HG03432 (cell line): ENCODE measurements around the gene PLEKHH2.

Experiments
- ATAC-seq: cut with Tn5 transposase; IDR thresholded peaks from one replicate; pipeline ENCODE4 v1.9.1; 2021; ENCODE audit warnings: mild to moderate bottlenecking, moderate library complexity; ENCODE audit not compliant: unreplicated experiment

The PLEKHH2 gene

DNA sequence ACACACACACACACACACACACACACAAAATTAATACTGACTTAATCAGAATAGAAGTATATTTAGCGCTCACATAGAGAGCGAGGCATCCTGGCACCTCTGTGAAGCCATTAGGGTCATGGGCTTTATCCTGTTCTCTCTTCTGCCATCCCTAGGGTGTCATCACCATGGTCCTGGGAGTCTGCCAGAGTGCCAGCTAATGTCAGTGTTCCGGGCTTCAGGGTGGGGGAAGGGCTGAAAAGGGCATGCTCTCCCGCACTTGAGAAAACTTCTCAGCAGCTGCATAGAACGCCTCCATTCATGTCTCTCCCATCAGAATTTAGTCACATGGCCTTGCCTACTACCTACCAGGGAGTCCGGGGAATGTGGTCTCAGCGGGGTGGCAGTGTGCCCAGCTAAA, 117.1 kb downstream of the PLEKHH2 start:
- ATAC-seq, result no peak

DNA sequence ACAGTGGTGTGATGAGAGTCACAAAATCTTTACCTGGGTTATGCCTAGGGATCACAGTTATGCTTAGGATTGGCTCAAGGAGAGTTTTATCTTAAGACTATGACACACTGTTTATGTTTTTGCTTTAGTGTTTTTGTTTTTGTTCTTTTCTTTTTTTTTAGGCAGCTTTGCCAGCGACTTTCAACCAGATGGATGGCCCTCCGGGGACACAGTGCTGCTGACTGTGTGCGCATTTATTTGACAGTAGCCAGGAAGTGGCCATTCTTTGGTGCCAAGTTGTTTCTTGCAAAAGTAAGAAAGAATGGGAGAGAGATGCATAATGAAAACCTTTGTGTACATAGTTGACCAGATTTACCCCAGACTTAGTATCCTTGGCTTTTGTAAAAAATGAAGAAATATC, 121.7 kb downstream of the PLEKHH2 start:
- no peak for ATAC-seq

DNA sequence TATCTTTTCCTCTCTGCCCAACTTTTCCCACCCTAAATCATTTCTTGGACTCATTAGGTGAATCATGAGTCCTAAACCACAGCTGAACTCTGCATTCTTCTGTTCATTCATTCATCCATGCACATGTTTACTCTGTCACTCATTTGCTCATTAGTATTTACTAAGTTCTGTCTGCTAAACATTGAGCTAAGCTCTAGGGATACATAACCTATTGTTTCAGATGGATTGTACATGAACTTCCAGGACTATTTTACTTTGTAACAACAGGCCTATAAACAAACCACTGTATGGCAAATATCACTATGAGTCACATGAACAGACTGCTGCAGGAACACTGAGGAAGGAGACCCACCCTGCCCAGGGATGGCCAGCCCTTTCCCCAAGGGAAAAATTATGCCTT, 122.1 kb downstream of the PLEKHH2 start:
- ATAC-seq, result no peak

DNA sequence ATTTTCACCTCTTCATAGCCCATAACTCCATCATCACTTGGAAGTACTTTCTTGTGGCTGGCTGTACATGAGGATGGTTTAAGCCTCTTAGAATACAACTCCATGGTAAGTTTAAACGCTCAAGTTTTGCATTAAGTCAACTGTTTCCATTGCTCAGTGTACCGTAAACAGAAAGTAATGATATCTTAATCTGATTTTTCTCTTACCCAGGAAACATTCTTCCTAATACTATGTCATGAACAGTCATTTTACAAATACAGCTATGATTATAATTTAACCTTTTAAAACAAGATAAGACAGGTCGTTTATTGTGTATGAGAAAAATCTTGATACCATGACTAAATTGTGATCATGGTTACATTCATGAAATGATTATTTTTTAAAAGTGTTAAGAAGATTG, 125.2 kb downstream of the PLEKHH2 start:
- no peak for ATAC-seq

DNA sequence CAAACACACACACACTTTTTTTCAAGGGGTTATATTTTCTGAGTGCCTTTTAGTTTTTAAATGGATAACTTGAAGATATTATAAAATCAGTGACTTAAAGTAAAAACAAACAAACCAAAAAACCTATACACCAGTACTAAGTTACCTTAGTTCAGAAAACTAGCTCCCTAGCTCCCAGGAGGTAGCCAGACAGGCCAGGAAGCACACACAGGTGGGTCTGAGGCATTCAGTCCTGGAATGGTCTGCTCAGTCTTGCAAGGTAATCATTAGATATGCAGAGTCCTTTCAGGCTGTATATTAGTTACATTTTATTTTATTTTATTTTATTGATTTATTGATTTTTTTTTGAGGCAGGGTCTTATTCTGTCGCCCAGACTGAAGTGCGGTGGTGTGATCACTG, 126.0 kb downstream of the PLEKHH2 start:
- no peak for ATAC-seq

DNA sequence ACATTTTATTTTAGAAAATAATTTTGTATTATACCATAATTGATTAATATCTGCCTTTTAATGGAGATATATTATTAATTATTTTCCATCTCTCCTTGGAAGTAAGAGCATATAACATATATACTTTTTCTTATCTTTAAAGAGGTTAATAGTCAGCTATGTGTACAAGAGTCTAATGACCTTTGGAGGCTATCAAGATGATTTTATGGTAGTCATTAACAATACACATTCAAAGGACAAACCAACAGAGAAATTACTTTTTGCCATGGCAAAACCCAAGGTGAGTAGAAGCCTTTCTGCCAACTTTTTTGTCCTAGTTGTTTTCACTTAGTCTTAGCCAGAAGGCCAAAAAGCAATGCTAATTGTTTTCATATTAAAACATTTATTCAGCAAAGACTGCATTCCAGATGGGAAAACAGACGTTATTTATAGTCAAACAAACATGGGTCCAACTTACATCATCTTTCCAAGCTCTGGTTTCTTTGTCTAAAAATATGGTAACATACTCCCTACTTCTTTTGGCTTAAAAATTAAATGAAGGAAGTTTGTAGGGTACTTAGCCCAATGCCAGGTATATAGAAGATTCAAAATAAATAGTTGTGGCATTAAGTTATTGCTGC, 127.1 kb downstream of the PLEKHH2 start:
- no peak for ATAC-seq

DNA sequence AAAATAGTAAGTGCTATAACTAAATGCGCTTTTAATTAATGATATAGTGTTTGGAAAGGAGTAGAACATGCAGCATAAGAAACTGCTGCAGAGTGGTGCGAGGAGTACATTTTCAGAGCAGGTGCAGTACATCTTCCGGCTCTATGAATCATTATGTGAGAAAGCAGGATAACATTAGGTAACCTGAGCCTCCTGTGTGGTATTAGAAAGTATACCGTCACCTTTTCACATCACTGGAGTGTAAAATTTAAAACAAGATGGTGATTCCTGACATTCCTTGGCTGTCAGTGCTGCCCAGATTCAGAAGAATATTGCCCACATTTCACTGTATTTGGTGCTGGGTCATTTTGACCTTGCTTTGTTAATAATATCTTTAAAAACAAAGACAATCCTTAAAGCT, 128.9 kb downstream of the PLEKHH2 start:
- no peak for ATAC-seq

DNA sequence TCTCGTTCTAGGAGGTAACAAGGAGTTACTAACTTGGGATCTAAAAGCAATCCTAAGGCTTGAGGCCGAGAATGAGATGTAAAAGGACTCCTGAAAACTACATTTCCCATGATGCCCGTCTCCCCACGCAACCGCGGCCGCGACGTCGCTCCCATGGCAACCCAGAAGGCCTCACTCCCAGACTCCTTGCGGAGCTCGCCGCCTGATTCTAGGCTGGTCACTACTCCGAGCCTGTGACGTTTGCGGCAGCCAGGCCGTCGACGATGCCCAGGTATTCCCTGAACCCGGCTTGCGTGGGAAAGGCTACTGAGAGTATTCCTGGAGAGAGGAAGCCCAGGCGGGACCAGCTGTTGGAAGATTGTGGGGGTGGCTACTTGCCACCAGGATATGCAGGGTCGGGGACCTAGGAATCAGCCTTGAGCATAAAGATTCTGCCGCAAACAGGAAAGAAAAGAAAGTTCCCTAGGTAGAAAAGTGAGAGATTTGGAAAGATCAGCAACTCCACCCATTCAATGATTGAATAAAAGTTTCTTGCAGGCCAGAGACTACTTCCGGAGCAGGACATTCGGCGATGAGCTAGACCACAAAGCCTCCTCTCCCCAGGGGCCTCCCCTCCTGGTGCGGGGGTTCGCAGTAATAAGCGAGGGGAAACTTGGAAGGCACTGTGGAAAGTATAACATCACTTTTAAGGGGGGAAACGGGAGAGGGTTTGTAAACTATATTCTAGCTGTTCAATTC, 137.0 kb downstream of the PLEKHH2 start, which contains the start of gene DYNC2LI1:
Gene DYNC2LI1, plus strand, starts transcription at position 164 of the 738 bp plus-strand sequence. Its CDS starts 100 bp downstream, at position 264.
- peak; percentile 99 for ATAC-seq

DNA sequence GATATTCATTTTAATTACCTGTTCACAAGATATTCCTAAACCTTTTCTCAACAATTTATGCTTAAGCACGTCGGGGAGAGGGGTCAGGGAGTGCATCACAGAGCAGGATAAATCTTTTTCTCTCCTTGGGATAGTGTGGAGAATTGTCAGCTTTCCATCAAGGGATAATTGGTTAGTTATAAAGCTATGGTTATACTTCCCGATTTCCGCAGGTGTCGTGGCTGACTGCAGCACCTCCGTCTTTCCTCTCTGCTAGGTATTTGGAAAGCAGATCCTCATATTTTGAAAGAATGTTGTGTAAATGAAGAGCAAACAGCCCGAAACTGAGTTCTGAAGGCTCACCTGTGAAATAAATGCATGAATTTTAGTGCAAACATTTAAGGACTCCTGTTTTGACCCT, 137.6 kb downstream of the PLEKHH2 start:
- no peak for ATAC-seq

DNA sequence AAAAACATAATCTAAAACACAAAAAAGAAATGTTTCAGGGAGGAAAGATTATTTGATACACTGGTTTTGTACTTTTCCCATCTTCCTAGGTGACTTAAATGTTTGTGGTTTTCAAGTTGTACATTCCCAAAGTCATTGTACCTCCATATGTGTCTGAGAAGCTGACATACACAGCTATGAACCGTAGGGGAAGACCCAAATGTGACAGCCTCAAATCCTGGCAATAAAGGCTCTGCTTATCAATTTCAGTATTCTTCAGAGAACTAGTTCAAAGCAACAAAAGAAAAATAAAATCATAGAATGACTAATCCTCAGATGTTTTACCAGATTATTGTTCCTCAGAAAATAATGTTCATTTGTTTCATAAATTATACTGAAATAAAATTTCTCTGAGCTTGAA, 139.3 kb downstream of the PLEKHH2 start:
- no peak for ATAC-seq

DNA sequence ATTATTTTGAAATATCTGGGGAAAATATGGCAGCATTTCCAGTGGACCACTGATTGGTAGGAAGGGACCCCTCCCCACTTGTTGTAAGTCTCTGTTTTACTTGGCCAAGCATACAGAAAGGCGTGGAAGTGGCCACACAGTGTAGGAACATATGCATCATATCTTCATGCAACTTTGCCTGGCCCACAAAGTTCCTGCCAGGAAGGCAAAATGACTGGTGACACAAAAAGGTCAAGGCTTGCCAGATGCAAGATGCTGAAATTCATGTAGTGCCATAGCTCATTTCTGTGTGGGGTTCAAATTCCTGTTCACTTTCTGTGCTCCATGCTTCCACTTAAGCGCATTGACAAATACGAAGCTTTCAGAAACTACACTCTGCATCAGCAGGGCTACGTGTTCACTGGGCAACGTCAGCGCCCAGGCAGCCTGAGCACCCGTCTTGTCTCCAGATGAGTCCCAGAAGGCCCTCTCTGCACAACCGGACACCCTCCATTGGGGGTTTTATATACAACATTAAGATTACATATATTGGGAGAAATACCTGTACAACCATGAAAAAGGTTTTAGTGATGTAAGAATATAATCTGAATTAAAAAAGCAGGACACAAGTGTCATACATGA, 140.4 kb downstream of the PLEKHH2 start:
- ATAC-seq, result no peak

DNA sequence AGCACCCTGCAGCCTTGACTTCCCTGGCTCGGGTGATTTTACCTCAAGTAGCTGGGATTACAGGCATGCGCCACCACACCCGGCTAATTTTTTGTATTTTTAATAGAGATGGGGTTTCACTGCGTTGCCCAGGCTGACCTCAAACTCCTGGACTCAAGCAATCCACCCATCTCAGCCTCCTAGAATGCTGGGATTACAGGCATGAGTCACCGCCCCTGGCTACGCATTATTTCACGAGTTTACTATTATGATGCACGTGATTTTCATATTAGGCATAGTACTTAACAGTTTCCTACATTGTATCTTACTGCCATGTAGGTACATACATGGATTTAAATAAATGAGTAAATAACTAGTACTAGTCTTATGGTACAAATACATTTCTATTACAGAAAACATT, 141.2 kb downstream of the PLEKHH2 start:
- ATAC-seq, result no peak

DNA sequence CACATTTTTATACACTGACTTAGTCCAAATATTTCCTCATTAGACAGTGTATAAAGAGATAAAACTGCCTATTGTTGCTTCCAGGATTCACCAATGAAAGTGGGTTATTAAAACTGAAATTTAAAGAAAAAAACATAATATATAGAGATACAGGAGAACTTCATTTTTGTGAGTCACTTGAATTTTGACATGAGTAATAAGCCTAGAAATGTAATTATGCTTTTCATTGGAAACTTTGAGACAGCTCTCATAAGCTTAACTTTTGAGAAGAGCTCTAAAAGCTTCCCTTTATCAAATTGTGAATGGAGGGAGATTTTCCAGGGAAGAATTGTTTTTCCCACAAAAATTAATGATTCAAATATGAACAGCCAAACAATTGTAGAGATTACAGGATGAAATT, 150.8 kb downstream of the PLEKHH2 start:
- no peak for ATAC-seq

DNA sequence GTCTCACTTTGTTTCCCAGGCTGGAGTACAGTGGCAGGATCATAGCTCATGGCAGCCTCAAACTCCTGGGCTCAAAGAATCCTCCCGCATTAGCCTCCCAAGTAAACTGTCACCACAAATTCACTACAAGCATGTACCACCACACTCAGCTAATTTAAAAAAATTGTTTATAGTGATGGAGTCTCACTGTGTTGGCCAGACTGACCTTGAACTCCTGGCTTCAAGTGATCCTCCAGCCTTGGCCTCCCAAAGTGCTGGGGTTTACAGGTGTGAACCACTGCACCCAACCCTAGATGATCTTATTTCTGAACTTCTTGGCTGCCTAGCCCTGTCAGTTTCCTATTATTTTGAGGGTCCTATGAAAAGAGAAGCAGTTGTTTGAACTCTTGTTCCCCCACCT, 151.6 kb downstream of the PLEKHH2 start:
- no peak for ATAC-seq

DNA sequence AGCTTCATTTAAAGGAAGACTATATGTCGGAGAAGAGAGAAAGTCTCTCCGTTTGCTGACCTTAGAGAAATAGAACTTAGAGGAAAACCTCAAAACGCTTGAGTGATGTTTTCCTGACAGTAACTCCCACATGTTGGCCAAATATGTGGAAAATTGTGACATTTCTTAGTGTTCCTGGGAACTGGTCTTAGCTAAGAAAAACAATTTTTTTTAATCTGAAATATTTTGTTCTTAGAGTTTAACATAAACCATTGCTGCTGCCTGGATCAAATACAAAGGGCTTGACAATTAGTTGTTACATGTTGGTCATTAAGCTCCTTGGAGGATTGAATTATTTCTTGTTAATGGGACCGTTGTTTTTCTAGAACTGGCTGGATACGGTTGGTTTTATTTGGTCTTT, 153.1 kb downstream of the PLEKHH2 start:
- ATAC-seq, result no peak

DNA sequence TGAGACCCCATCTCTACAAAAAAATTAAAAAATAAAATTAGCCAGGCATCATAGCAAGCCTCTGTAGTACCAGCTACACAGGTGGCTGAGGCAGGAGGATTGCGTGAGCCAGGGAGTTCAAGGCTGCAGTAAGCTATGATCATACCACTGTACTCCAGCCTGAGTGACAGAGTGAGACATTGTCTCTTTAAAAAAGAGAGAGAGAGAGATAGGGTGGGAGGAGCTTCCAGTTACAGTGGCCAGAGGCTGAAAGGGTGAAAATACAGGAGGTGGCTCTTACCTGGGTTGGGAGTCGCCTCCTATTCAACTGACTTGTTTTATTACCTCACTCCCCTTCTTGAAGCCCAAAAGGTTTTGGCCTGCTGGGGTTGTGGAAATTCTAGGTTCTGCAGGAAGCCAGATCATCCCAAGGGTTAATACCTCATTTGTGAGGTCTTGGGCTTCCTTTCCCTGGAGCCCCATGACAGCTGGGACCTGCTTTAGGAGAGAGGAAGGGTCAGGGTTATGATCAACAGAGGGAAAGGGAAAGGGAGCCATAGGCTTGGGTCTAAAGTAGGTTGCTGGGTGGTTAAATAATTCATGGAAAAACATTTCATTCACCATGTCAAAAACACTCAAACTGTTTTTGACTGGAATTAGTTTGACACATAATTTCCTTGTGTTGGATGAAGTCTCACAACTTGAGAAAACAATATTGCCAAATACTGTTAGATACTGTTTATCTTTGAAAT, 154.1 kb downstream of the PLEKHH2 start:
- ATAC-seq, result no peak

DNA sequence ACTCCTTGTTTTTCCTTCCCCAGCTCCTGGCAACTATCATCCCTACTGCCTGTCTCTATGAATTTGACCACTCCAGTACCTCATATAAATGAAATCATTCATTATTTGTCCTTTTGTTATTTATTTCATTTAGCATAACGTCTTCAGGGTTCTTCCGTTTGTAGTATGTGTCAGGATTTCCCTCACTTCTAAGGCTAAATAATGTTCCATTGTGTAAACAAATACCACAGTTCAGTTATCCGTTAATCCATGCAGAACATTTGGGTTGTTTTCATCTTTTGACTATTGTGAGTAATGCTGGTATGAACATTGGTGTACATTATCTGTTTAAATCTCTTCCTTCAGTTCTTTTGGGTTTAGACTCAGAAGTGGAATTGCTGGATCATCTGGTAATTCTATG, 155.6 kb downstream of the PLEKHH2 start:
- ATAC-seq, result no peak

DNA sequence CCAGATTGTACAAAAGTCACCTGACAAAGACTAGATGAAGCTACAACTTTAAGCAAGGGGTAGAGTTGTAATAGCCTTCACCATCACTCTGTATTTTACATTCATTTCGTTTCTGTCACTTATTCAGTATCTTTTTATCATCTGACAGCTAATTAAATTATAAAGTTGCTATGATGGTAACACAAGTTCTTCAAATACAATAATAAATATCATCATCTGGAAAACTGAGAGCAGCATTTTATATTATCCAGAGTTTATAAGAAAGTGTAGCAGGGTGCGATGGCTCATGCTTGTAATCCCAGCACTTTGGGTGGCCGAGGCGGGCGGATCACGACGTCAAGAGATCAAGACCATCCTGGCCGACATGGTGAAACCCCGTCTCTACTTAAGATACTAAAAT, 157.9 kb downstream of the PLEKHH2 start:
- ATAC-seq, result no peak

DNA sequence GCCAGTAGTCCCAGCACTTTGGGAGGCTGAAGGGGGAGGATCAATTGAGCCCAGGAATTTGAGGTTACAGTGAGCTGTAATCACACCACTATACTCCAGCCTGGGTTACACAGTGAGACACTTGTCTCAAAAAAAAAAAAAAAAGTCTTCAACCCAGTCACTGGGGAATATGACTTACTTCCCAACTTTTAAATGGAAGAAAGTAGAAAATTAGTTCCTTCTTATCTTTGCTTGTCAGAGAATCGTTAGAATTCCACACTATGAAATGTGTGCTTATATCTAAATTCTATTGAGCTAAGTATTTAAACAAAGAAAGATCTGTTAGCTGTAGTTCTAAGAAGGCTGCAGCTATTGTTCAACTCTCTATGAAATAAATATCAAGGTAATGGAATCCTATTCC, 159.1 kb downstream of the PLEKHH2 start:
- ATAC-seq, result no peak

DNA sequence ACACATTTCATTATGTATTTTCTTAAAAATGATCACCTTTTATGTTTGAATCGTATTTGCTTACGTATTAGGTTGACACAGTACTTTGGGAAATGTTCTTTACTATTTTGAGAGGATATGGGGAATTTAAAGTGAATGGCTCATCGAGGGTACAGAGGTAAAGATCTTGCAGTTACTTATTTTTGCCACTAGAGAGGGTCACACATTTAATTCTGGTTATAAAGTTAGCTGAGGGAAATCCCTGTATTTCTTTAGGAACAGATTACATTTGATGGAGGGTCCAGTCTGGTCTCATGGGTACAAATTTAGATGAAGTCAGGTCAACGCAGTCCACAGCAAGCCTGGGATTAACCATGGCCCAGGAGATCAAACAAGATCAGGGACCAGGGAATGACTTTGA, 161.2 kb downstream of the PLEKHH2 start:
- no peak for ATAC-seq

DNA sequence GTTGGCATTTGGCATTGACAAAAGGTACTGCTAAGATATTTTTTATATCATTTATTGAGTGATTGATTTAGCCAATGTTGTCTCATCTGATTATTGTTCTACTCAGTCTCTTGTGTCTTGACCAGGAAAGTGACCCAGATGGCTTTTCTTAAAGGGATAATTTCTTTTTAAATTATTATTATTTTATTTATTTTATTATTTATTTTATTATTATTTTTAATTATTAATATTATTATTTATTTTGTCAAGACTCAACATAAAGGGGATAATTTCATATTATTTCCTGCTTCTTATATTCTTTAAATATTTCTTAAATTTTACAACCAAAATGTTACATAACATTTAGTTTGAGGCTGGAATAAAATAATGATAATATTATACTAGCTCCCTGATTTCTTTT, 163.8 kb downstream of the PLEKHH2 start:
- ATAC-seq, result no peak

DNA sequence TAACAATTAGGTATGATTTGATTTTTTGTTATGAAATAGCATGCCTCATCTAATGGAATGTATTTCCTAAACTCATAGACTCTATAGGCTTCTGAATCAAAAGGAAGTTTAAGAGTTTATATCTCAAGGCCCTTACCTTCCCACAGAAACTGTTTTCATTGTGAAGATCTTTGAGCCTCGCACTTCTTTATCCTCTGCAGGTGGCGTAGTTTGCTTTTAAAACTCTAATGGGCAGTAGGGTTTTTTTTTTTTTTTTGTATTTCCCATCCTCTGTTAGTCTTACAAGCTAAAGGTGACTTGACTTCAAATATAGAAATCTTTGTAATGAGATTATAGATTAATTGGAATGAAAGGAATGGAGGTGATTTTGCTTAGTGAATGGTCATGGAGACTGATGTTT, 165.1 kb downstream of the PLEKHH2 start:
- ATAC-seq, result no peak
